Hematopoietic multipotent progenitor cell treated with erythropoietin and hydrocortisone succinate and interleukin-3 and kit ligand, for 15 days (in vitro differentiated cells): ENCODE results near the gene TUBB2A.
"Not testable (repeated sequence)": the region's sequence is repeated elsewhere in the genome, so short reads cannot be mapped to it uniquely, and the experiment has no call there.

Source experiments
- DNase-seq: peaks from one replicate; pipeline ENCODE4 v3.0.0-alpha.2; 2015; ENCODE audit warnings: low spot score

TUBB2A gene

GRCh38 chr6:3179945-3180344 is 22.6 kb upstream of the TUBB2A start:
- DNase-seq = not testable (repeated sequence)

- not testable (repeated sequence) for DNase-seq
Measured at GRCh38 chr6:3178666-3179065, 21.3 kb upstream of the TUBB2A start.

- no peak for DNase-seq
Measured at GRCh38 chr6:3176562-3177355, 19.4 kb upstream of the TUBB2A start.

GRCh38 chr6:3175715-3176402 is 18.5 kb upstream of the TUBB2A start:
- no peak for DNase-seq

- not testable (repeated sequence) for DNase-seq
Measured at GRCh38 chr6:3173636-3174089, 16.3 kb upstream of the TUBB2A start.

- DNase-seq = not testable (repeated sequence)
Measured at GRCh38 chr6:3172789-3173188, 15.4 kb upstream of the TUBB2A start.

- DNase-seq = not testable (repeated sequence)
Measured at GRCh38 chr6:3171313-3172175, 14.2 kb upstream of the TUBB2A start.

- DNase-seq = not testable (repeated sequence)
Measured at GRCh38 chr6:3170676-3171075, 13.3 kb upstream of the TUBB2A start.

GRCh38 chr6:3168046-3168445 is 10.7 kb upstream of the TUBB2A start:
- not testable (repeated sequence) for DNase-seq

- not testable (repeated sequence) for DNase-seq
Measured at GRCh38 chr6:3166535-3167225, 9.3 kb upstream of the TUBB2A start.

- no peak for DNase-seq
Measured at GRCh38 chr6:3165631-3166534, 8.5 kb upstream of the TUBB2A start.

- DNase-seq = no peak
Measured at GRCh38 chr6:3164388-3164787, 7.0 kb upstream of the TUBB2A start.

GRCh38 chr6:3163248-3163594 is 5.9 kb upstream of the TUBB2A start:
- DNase-seq = no peak

- DNase-seq = peak; percentile 58
Measured at GRCh38 chr6:3162565-3163247, 5.4 kb upstream of the TUBB2A start.

- peak; percentile 70 for DNase-seq
Measured at GRCh38 chr6:3162067-3162497, 4.7 kb upstream of the TUBB2A start.

- DNase-seq = peak; percentile 90
Measured at GRCh38 chr6:3159805-3160781, 2.7 kb upstream of the TUBB2A start.

- peak; percentile 72 for DNase-seq
Measured at GRCh38 chr6:3156184-3157130, 887 bp downstream of the TUBB2A start.

GRCh38 chr6:3155416-3155815 is 1.9 kb downstream of the TUBB2A start:
- not testable (repeated sequence) for DNase-seq
